ENCODE data around the gene SYNE1. TPM values are rescaled to one million over a fixed set of nuclear protein-coding genes. Genes with fewer than 3 reads are reported as not detected.

Gene SYNE1
- total RNA-seq, 4 donors from 2014 or later, result 29.1 to 51.5 (median 45.6) TPM

- H3K27me3 ChIP-seq, result no peaks in the 10 kb centered on the region
- in situ Hi-C loops (cut with MboI; ENCODE audit: low sequenced_read_pairs in 4 of 4) (no loop called here), intact Hi-C loops (cut with DNase I; ENCODE audit: low total_unique reads) (no loop called here)
- H3K4me3 ChIP-seq, result peak overlapping the region; percentile 45 to 56 (median 54)
- peak; percentile 37 to 72 for DNase-seq
- peak overlapping the region; percentile 77 to 89 (median 86) for H3K27ac ChIP-seq
- peaks cover 0 to 6% of the 10 kb centered on the region in 2 donors for H3K36me3 ChIP-seq
- peak; percentile 63 to 71 for ATAC-seq
- peaks cover 19 to 28% of the 10 kb centered on the region in 2 donors for H3K4me1 ChIP-seq
- TF ChIP-seq CTCF (IDR thresholded peaks at IDR 0.05 in 4 of 5, conservative IDR thresholded peaks at IDR 0.05 in 1 of 5) (no peak), POLR2A (IDR thresholded peaks at IDR 0.05) (peak; percentile 8 to 19)
- H3K9me3 ChIP-seq, result no peaks in the 10 kb centered on the region
These were observed 255.9 kb downstream of the SYNE1 start for GRCh38 chr6:152380993-152381898.

GRCh38 chr6:152380351-152380767 is 256.8 kb downstream of the SYNE1 start:
- peak; percentile 20 to 46 for TF ChIP-seq POLR2A (IDR thresholded peaks at IDR 0.05)
- no peak for TF ChIP-seq CTCF (IDR thresholded peaks at IDR 0.05 in 4 of 5, conservative IDR thresholded peaks at IDR 0.05 in 1 of 5)
- peak overlapping the region; percentile 45 to 56 (median 54) for H3K4me3 ChIP-seq
- in situ Hi-C loops (cut with MboI; ENCODE audit: low sequenced_read_pairs in 4 of 4) (no loop called here), intact Hi-C loops (cut with DNase I; ENCODE audit: low total_unique reads) (no loop called here)
- no peaks in the 10 kb centered on the region for H3K27me3 ChIP-seq
- H3K4me1 ChIP-seq, result peaks cover 19 to 28% of the 10 kb centered on the region in 2 donors
- peak; percentile 75 to 76 for ATAC-seq
- peaks cover 0 to 14% of the 10 kb centered on the region in 2 donors for H3K36me3 ChIP-seq
- DNase-seq, result no peak
- no peaks in the 10 kb centered on the region for H3K9me3 ChIP-seq
- H3K27ac ChIP-seq, result peak overlapping the region; percentile 77 to 89 (median 86)

GRCh38 chr6:152379423-152379822 is 257.7 kb downstream of the SYNE1 start:
- H3K4me3 ChIP-seq, result peak overlapping the region; percentile 45 to 56 (median 54)
- in situ Hi-C loops (cut with MboI; ENCODE audit: low sequenced_read_pairs in 4 of 4) (no loop called here), intact Hi-C loops (cut with DNase I; ENCODE audit: low total_unique reads) (no loop called here)
- no peaks in the 10 kb centered on the region for H3K27me3 ChIP-seq
- no peak for TF ChIP-seq CTCF (IDR thresholded peaks at IDR 0.05 in 4 of 5, conservative IDR thresholded peaks at IDR 0.05 in 1 of 5)
- no peak for TF ChIP-seq POLR2A (IDR thresholded peaks at IDR 0.05)
- no peak for ATAC-seq
- no peaks in the 10 kb centered on the region for H3K9me3 ChIP-seq
- H3K27ac ChIP-seq, result peak overlapping the region; percentile 77 to 89 (median 86)
- peaks cover 0 to 20% of the 10 kb centered on the region in 2 donors for H3K36me3 ChIP-seq
- DNase-seq, result no peak
- peaks cover 19 to 28% of the 10 kb centered on the region in 2 donors for H3K4me1 ChIP-seq

GRCh38 chr6:152378169-152378568 is 259.0 kb downstream of the SYNE1 start:
- Histone ChIP-seq H3K4me3 (no peak overlapping the region), H3K9me3 (no peaks in the 10 kb centered on the region), H3K27me3 (no peaks in the 10 kb centered on the region), H3K36me3 (peaks cover 0 to 22% of the 10 kb centered on the region in 2 donors), H3K27ac (peak overlapping the region; percentile 77 to 89 (median 86)), H3K4me1 (peaks cover 19 to 28% of the 10 kb centered on the region in 2 donors)
- in situ Hi-C loops (cut with MboI; ENCODE audit: low sequenced_read_pairs in 4 of 4) (no loop called here), intact Hi-C loops (cut with DNase I; ENCODE audit: low total_unique reads) (no loop called here)
- DNase-seq (no peak), ATAC-seq (peak in 1 of 2 donors; percentile 10)
- no peak for TF ChIP-seq CTCF (IDR thresholded peaks at IDR 0.05 in 4 of 5, conservative IDR thresholded peaks at IDR 0.05 in 1 of 5)
- TF ChIP-seq POLR2A (IDR thresholded peaks at IDR 0.05), result no peak
